Measurements from ENCODE around the gene TENM4. TPM values are rescaled to one million over a fixed set of nuclear protein-coding genes. Genes with fewer than 3 reads are reported as not detected.

The TENM4 gene
- polyA plus RNA-seq, 1 experiment, result 5.5 TPM

GRCh38 chr11:78783846-78784245, 657.0 kb downstream of the TENM4 start:
- Histone ChIP-seq H3K9me3 (ENCODE audit: control insufficient read depth, insufficient read depth, low read length) (no peaks in the 10 kb centered on the region; the same call in 1 of the 2 replicates), H3K4me3 (ENCODE audit: low read depth, low read length) (no peak overlapping the region), H3K27me3 (ENCODE audit: control insufficient read depth, insufficient read depth, low read length) (no peaks in the 10 kb centered on the region), H3K27ac (ENCODE audit: low read depth, low read length) (no peak overlapping the region)
- TF ChIP-seq CTCF (IDR thresholded peaks at IDR 0.05; ENCODE audit: low read depth, low read length), result no peak
- DNase-seq (ENCODE audit: low read depth, low spot score), result no peak
- ChIA-PET CTCF (no interaction called here), POLR2A (no interaction called here)

- CTCF ChIA-PET, result interaction anchor here (0.8 to 1.2 kb wide), 2 partner anchors 15 to 56 kb away, joined by 3 to 6 read pairs; no protein-coding TSS in a partner anchor
These were observed 657.5 kb downstream of the TENM4 start for GRCh38 chr11:78783301-78783700.

DNA sequence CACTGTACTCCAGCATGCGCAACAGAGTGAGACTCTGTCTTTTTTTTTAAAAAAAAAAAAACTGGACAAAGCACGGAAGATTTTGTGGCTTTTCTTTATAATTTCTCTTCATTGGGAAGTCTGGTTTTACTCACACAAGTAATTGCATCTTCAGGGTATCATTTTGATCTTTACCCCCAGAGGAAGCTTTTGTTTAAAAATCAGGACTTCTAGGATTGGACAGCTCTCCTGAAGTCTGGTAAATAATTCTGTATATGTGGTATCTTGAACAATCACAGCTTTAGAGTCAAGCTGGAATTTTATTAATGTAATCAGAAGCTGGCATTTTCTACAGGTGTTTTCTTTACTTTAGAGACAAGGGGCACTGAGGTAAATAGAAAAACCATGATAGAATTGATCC, 658.1 kb downstream of the TENM4 start:
- no peak for TF ChIP-seq CTCF (IDR thresholded peaks at IDR 0.05; ENCODE audit: low read depth, low read length)
- no peak overlapping the region for H3K27ac ChIP-seq (ENCODE audit: low read depth, low read length)
- no peaks in the 10 kb centered on the region for H3K27me3 ChIP-seq (ENCODE audit: control insufficient read depth, insufficient read depth, low read length)
- H3K9me3 ChIP-seq (ENCODE audit: control insufficient read depth, insufficient read depth, low read length), result no peaks in the 10 kb centered on the region; the same call in 1 of the 2 replicates
- ChIA-PET CTCF (interaction anchor here (0.8 to 1.2 kb wide), 2 partner anchors 16 to 55 kb away, joined by 3 to 6 read pairs; no protein-coding TSS in a partner anchor), POLR2A (no interaction called here)
- no peak for DNase-seq (ENCODE audit: low read depth, low spot score)
- H3K4me3 ChIP-seq (ENCODE audit: low read depth, low read length), result no peak overlapping the region

More at GRCh38 chr11:78783301-78783700, 657.5 kb downstream of the TENM4 start:
- Histone ChIP-seq H3K27ac (ENCODE audit: low read depth, low read length) (no peak overlapping the region), H3K27me3 (ENCODE audit: control insufficient read depth, insufficient read depth, low read length) (no peaks in the 10 kb centered on the region), H3K4me3 (ENCODE audit: low read depth, low read length) (no peak overlapping the region), H3K9me3 (ENCODE audit: control insufficient read depth, insufficient read depth, low read length) (no peaks in the 10 kb centered on the region; the same call in 1 of the 2 replicates)
- POLR2A ChIA-PET, result no interaction called here
- no peak for DNase-seq (ENCODE audit: low read depth, low spot score)
- TF ChIP-seq CTCF (IDR thresholded peaks at IDR 0.05; ENCODE audit: low read depth, low read length), result no peak

DNA sequence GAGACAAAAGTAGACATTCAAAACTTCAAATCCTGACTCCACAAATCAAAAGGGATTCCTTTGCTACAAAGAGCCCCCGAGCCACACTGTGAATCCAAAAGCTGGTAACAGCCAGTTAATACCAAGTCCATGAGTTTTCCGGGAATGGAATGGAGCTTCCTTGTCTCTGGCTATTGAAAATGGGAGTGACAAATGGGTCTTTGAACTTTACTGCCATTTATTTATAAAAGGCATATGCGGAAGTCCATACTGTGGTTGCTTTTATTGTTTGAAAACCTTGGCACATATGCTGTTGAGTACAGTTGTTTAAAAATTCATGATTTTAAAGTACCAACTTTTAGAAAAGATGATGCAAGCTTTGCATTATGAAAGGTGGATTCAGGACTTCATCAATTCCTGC, 659.9 kb downstream of the TENM4 start:
- ChIA-PET POLR2A (no interaction called here), CTCF (interaction anchor here (1.3 to 2.4 kb wide), 3 partner anchors 15 to 136 kb away, joined by 3 to 10 read pairs (median 6); no protein-coding TSS in a partner anchor)
- Histone ChIP-seq H3K27ac (ENCODE audit: low read depth, low read length) (no peak overlapping the region), H3K9me3 (ENCODE audit: control insufficient read depth, insufficient read depth, low read length) (no peaks in the 10 kb centered on the region), H3K4me3 (ENCODE audit: low read depth, low read length) (no peak overlapping the region), H3K27me3 (ENCODE audit: control insufficient read depth, insufficient read depth, low read length) (no peaks in the 10 kb centered on the region)
- DNase-seq (ENCODE audit: low read depth, low spot score), result no peak
- TF ChIP-seq CTCF (IDR thresholded peaks at IDR 0.05; ENCODE audit: low read depth, low read length), result no peak

DNA sequence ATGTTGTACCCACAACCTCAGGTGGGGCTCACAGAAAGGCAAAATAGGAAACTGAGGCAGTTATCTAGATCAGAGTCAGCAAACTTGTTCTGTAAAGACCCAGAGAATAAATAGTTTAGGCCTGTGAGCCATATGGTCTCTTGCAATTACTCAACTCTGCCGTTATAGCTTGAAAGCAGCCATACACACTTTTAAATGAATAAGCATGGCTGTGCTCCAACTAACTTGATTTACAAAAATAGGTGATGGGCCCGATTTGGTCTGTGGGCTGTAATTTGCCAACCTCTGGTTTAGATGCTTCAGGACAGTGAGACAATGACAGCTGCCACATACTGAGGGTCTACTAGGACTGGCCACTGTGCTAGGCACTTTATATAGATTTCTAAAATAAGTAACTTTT, 667.3 kb downstream of the TENM4 start:
- no peaks in the 10 kb centered on the region for H3K27me3 ChIP-seq (ENCODE audit: control insufficient read depth, insufficient read depth, low read length)
- ChIA-PET POLR2A (interaction anchor here (1.0 kb wide), 1 partner anchor 28 kb away, joined by 4 read pairs; no protein-coding TSS in a partner anchor), CTCF (interaction anchor here (0.9 to 2.1 kb wide), 2 partner anchors 26 to 58 kb away, joined by 4 read pairs; no protein-coding TSS in a partner anchor)

More for the DNA sequence above, 667.3 kb downstream of the TENM4 start:
- Histone ChIP-seq H3K4me3 (ENCODE audit: low read depth, low read length) (no peak overlapping the region), H3K9me3 (ENCODE audit: control insufficient read depth, insufficient read depth, low read length) (no peaks in the 10 kb centered on the region), H3K27ac (ENCODE audit: low read depth, low read length) (no peak overlapping the region)
- no peak for DNase-seq (ENCODE audit: low read depth, low spot score)
- TF ChIP-seq CTCF (IDR thresholded peaks at IDR 0.05; ENCODE audit: low read depth, low read length), result no peak
